Measurements from ENCODE around the gene NDUFB8. TPM values are rescaled to one million over a fixed set of nuclear protein-coding genes. Genes with fewer than 3 reads are reported as not detected.

The NDUFB8 gene
- total and polyA plus RNA-seq, 2 donors (not counting 1 experiment from before 2014, with no cell fraction given), result 131 to 174 TPM

- Histone ChIP-seq H3K4me3 (ENCODE audit: control extremely low read depth in 1 of 5, extremely low read depth in 1 of 5, insufficient read depth in 1 of 5, low read depth in 2 of 5, low read length in 4 of 5) (no peak overlapping the region), H4K20me1 (ENCODE audit: control insufficient read depth, insufficient read depth, low read length, poor library complexity, severe bottlenecking) (no peaks in the 10 kb centered on the region), H3K4me1 (ENCODE audit: control insufficient read depth in 2 of 2, insufficient read depth in 2 of 2, low read length in 2 of 2) (no peaks in the 10 kb centered on the region), H2AFZ (ENCODE audit: insufficient read depth, low read depth, low read length, poor library complexity, severe bottlenecking) (no peak overlapping the region), H3K27me3 (replicated peaks in 1 of 4; ENCODE audit: control extremely low read depth in 1 of 4, control insufficient read depth in 3 of 4, insufficient read depth in 4 of 4, low read length in 3 of 4) (no peaks in the 10 kb centered on the region), H3K9ac (ENCODE audit: low read length) (no peak overlapping the region), H3K4me2 (replicated peaks; ENCODE audit: low read depth, low read length, poor library complexity, severe bottlenecking) (no peak overlapping the region), H3K9me3 (ENCODE audit: control extremely low read depth in 1 of 3, control insufficient read depth in 2 of 3, insufficient read depth in 1 of 3, low read length in 2 of 3) (no peaks in the 10 kb centered on the region), H3K79me2 (ENCODE audit: control insufficient read depth, insufficient read depth, low read length) (no peaks in the 10 kb centered on the region), H3K36me3 (replicated peaks in 1 of 2; ENCODE audit: control extremely low read depth in 1 of 2, control insufficient read depth in 1 of 2, extremely low read depth in 1 of 2, insufficient read depth in 2 of 2, low read length in 1 of 2) (peaks cover 0 to 10% of the 10 kb centered on the region in 2 experiments), H3K27ac (ENCODE audit: low read length in 2 of 2) (no peak overlapping the region)
- no peak for TF ChIP-seq EZH2 (IDR thresholded peaks at IDR 0.05; ENCODE audit: borderline replicate concordance, insufficient read depth, low read depth, low read length, poor library complexity, severe bottlenecking)
- no peak for TF ChIP-seq CTCF (IDR thresholded peaks at IDR 0.05)
- no peak for DNase-seq
- POLR2A ChIA-PET, result no interaction called here
- Mint-ChIP-seq H3K9me3 (ENCODE audit: insufficient read depth) (no peaks in the 10 kb centered on the region), H3K27me3 (no peaks in the 10 kb centered on the region), H3K4me1 (no peaks in the 10 kb centered on the region), H3K4me3 (no peak overlapping the region), H3K27ac (no peak overlapping the region)
- ATAC-seq (ENCODE audit: low read depth), result no peak
- CTCF ChIA-PET, result interaction anchor here (1.0 to 1.9 kb wide), 5 partner anchors 11 to 662 kb away, joined by 3 to 8 read pairs (median 4); partner anchors contain the start of gene SEC31B
- intact Hi-C loops (cut with micrococcal nuclease), result no loop called here
- WGBS (ENCODE audit: insufficient coverage), result no CpG with 5 or more reads among the region's 1 CpG
Measured at GRCh38 chr10:100508266-100508665, 21.4 kb downstream of the NDUFB8 start.

GRCh38 chr10:100507357-100507732 lies 22.3 kb downstream of the NDUFB8 start:
- Histone ChIP-seq H3K4me3 (ENCODE audit: control extremely low read depth in 1 of 5, extremely low read depth in 1 of 5, insufficient read depth in 1 of 5, low read depth in 2 of 5, low read length in 4 of 5) (no peak overlapping the region), H4K20me1 (ENCODE audit: control insufficient read depth, insufficient read depth, low read length, poor library complexity, severe bottlenecking) (no peaks in the 10 kb centered on the region), H3K27ac (ENCODE audit: low read length in 2 of 2) (no peak overlapping the region), H3K9me3 (ENCODE audit: control extremely low read depth in 1 of 3, control insufficient read depth in 2 of 3, insufficient read depth in 1 of 3, low read length in 2 of 3) (no peaks in the 10 kb centered on the region), H3K27me3 (replicated peaks in 1 of 4; ENCODE audit: control extremely low read depth in 1 of 4, control insufficient read depth in 3 of 4, insufficient read depth in 4 of 4, low read length in 3 of 4) (no peaks in the 10 kb centered on the region), H3K79me2 (ENCODE audit: control insufficient read depth, insufficient read depth, low read length) (no peaks in the 10 kb centered on the region), H2AFZ (ENCODE audit: insufficient read depth, low read depth, low read length, poor library complexity, severe bottlenecking) (no peak overlapping the region), H3K4me2 (replicated peaks; ENCODE audit: low read depth, low read length, poor library complexity, severe bottlenecking) (no peak overlapping the region), H3K9ac (ENCODE audit: low read length) (no peak overlapping the region), H3K4me1 (ENCODE audit: control insufficient read depth in 2 of 2, insufficient read depth in 2 of 2, low read length in 2 of 2) (no peaks in the 10 kb centered on the region), H3K36me3 (replicated peaks in 1 of 2; ENCODE audit: control extremely low read depth in 1 of 2, control insufficient read depth in 1 of 2, extremely low read depth in 1 of 2, insufficient read depth in 2 of 2, low read length in 1 of 2) (peaks cover 0 to 8% of the 10 kb centered on the region in 2 experiments)
- WGBS (ENCODE audit: insufficient coverage), result 95% methylated on average over 5 of the region's 5 CpGs
- Mint-ChIP-seq H3K4me3 (no peak overlapping the region), H3K27ac (no peak overlapping the region), H3K27me3 (no peaks in the 10 kb centered on the region), H3K4me1 (no peaks in the 10 kb centered on the region), H3K9me3 (ENCODE audit: insufficient read depth) (no peaks in the 10 kb centered on the region)
- POLR2A ChIA-PET, result no interaction called here
- no peak for ATAC-seq (ENCODE audit: low read depth)
- intact Hi-C loops (cut with micrococcal nuclease), result no loop called here
- CTCF ChIA-PET, result interaction anchor here (1.8 to 1.9 kb wide), 2 partner anchors 12 to 73 kb away, joined by 4 to 8 read pairs; partner anchors contain the start of gene SEC31B
- no peak for DNase-seq
- no peak for TF ChIP-seq CTCF (IDR thresholded peaks at IDR 0.05)
- no peak for TF ChIP-seq EZH2 (IDR thresholded peaks at IDR 0.05; ENCODE audit: borderline replicate concordance, insufficient read depth, low read depth, low read length, poor library complexity, severe bottlenecking)
